Measurements from ENCODE around the gene ZC3H12C.

The ZC3H12C gene

GRCh38 chr11:110158317-110159200, 65.4 kb downstream of the ZC3H12C start:
- CTCF ChIA-PET = interaction anchor here (1.0 to 3.3 kb wide), 3 partner anchors 10 to 42 kb away, joined by 3 to 9 read pairs (median 8); no protein-coding TSS in a partner anchor
- POLR2A ChIA-PET = no interaction called here
- DNase-seq (ENCODE audit: extremely low spot score) = no peak
- no peak for TF ChIP-seq CTCF (IDR thresholded peaks at IDR 0.05; ENCODE audit: control extremely low read depth, extremely low read depth, low read depth, missing control alignments)

- ChIA-PET POLR2A (no interaction called here), CTCF (interaction anchor here (1.0 to 3.3 kb wide), 3 partner anchors 9 to 41 kb away, joined by 3 to 9 read pairs (median 8); no protein-coding TSS in a partner anchor)
- no peak for TF ChIP-seq CTCF (IDR thresholded peaks at IDR 0.05; ENCODE audit: control extremely low read depth, extremely low read depth, low read depth, missing control alignments)
- no peak for DNase-seq (ENCODE audit: extremely low spot score)
These were observed 66.3 kb downstream of the ZC3H12C start for GRCh38 chr11:110159476-110159875.

GRCh38 chr11:110160016-110160415, 66.8 kb downstream of the ZC3H12C start:
- ChIA-PET CTCF (interaction anchor here (0.5 to 2.3 kb wide), 4 partner anchors 13 to 92 kb away, joined by 3 to 9 read pairs (median 3); no protein-coding TSS in a partner anchor), POLR2A (no interaction called here)
- no peak for TF ChIP-seq CTCF (IDR thresholded peaks at IDR 0.05; ENCODE audit: control extremely low read depth, extremely low read depth, low read depth, missing control alignments)
- DNase-seq (ENCODE audit: extremely low spot score) = no peak

GRCh38 chr11:110160437-110160836, 67.2 kb downstream of the ZC3H12C start:
- no peak for TF ChIP-seq CTCF (IDR thresholded peaks at IDR 0.05; ENCODE audit: control extremely low read depth, extremely low read depth, low read depth, missing control alignments)
- POLR2A ChIA-PET = interaction anchor here (0.7 kb wide), 1 partner anchor 379 kb away, joined by 4 read pairs; no protein-coding TSS in a partner anchor
- DNase-seq (ENCODE audit: extremely low spot score) = no peak
- CTCF ChIA-PET = interaction anchor here (0.5 to 2.3 kb wide), 4 partner anchors 12 to 92 kb away, joined by 3 to 9 read pairs (median 3); no protein-coding TSS in a partner anchor

GRCh38 chr11:110161061-110161460, 67.9 kb downstream of the ZC3H12C start:
- no peak for TF ChIP-seq CTCF (IDR thresholded peaks at IDR 0.05; ENCODE audit: control extremely low read depth, extremely low read depth, low read depth, missing control alignments)
- POLR2A ChIA-PET = interaction anchor here (0.7 kb wide), 1 partner anchor 379 kb away, joined by 4 read pairs; no protein-coding TSS in a partner anchor
- CTCF ChIA-PET = interaction anchor here (0.9 kb wide), 1 partner anchor 12 kb away, joined by 3 read pairs; no protein-coding TSS in a partner anchor
- no peak for DNase-seq (ENCODE audit: extremely low spot score)

GRCh38 chr11:110162216-110162615, 69.0 kb downstream of the ZC3H12C start:
- CTCF ChIA-PET = interaction anchor here (1.0 kb wide), 1 partner anchor 11 kb away, joined by 3 read pairs; no protein-coding TSS in a partner anchor
- no peak for TF ChIP-seq CTCF (IDR thresholded peaks at IDR 0.05; ENCODE audit: control extremely low read depth, extremely low read depth, low read depth, missing control alignments)
- POLR2A ChIA-PET = no interaction called here
- no peak for DNase-seq (ENCODE audit: extremely low spot score)
